CD4-positive, alpha-beta T cell treated with Interleukin-6 at 100 ng/mL for 8 hours (primary cell): ENCODE measurements around the gene SDR39U1.
"Not testable (repeated sequence)": the region's sequence is repeated elsewhere in the genome, so short reads cannot be mapped to it uniquely, and the experiment has no call there.

Experiments used
- DNase-seq: peaks from one replicate; pipeline ENCODE4 v3.0.0-alpha.2; 2020; ENCODE audit warnings: mixed read lengths, low spot score

SDR39U1 gene, protein sequence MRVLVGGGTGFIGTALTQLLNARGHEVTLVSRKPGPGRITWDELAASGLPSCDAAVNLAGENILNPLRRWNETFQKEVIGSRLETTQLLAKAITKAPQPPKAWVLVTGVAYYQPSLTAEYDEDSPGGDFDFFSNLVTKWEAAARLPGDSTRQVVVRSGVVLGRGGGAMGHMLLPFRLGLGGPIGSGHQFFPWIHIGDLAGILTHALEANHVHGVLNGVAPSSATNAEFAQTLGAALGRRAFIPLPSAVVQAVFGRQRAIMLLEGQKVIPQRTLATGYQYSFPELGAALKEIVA

DNA sequence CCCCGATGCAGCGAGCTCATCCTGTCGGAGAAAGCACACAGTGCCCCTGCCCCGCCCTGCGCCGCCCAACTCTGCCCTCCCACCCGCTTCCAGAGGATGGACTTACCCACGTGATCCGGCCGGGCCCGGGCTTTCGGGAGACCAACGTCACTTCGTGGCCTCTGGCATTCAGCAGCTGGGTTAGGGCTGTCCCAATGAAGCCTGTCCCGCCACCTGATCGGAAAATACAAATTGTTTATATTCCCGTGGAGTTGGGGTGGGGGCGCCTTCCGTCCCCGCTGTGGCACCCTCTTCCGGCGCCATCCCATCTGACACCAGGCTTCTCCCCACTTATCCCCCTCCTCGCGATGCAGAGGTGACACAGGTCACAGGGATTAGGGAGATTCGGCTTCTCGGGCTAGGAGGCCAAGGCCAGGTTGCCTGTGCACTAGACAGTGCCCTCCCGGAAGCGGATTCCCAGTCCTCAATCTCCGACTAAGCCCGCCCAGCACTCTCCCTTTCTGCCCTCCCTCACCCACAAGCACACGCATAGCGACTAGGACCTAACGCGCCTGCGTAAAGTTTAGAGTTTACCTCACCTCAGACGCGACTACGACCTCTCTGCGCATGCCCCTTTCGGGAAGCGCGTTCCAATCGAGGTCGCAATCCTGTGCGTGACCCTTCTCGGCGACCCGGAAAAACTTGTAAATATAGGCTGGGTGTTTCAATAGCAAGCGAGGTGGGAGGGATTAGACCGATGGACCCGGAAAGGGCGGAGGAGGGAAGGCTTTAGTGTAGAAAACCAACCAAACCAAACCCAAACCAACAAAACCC, at the start of gene SDR39U1:
TSS of gene SDR39U1 (minus strand) at position 537 of the 813 bp plus-strand sequence. CDS start at position 530, 7 bp downstream.
- DNase-seq, result peak; percentile 99

GRCh38 chr14:24491586-24492408, 49.2 kb upstream of the SDR39U1 start:
- DNase-seq, result not testable (repeated sequence)

- peak; percentile 39 for DNase-seq
Observed at GRCh38 chr14:24483604-24484252, 41.2 kb upstream of the SDR39U1 start.

GRCh38 chr14:24482699-24483303, 40.2 kb upstream of the SDR39U1 start:
- not testable (repeated sequence) for DNase-seq

DNA sequence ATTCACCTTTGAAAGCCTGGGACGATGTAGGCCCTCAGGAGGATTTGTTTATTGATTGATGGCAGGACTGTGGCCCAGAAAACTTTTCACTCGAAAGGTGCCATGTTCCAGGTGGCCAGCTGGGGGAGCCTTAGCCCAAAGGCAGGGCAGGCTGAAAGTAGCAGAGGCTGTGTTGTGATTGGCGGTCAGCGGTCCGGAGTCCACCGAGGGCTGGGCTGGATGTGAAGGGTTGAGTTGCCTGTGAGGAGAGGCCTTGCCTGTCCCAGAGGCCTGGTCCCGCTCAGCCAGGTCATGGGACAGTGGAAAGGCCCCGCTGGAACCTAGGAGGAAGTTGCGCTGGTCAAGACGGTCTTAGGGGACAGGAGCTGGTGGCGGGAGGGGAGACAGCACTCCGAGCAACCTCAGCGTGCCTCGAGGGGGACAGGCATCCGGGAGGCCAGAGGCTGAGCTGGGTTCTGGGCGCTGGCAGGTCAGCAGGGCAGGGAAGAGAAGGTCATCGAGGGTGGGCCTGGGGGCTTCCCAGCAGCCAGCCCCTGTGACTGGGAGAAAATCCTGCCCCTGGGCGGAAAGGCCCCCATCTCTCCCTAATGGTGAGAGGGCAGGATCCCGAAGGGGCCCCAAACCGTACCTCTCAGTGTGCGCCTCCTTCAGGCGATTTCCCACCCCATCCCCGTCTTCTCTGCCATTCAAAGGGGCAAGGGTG, 39.2 kb upstream of the SDR39U1 start:
- DNase-seq, result peak; percentile 45

- DNase-seq, result not testable (repeated sequence)
Observed at GRCh38 chr14:24479999-24480398, 37.4 kb upstream of the SDR39U1 start.

- DNase-seq, result no peak
Observed at GRCh38 chr14:24475261-24475660, 32.7 kb upstream of the SDR39U1 start.

DNA sequence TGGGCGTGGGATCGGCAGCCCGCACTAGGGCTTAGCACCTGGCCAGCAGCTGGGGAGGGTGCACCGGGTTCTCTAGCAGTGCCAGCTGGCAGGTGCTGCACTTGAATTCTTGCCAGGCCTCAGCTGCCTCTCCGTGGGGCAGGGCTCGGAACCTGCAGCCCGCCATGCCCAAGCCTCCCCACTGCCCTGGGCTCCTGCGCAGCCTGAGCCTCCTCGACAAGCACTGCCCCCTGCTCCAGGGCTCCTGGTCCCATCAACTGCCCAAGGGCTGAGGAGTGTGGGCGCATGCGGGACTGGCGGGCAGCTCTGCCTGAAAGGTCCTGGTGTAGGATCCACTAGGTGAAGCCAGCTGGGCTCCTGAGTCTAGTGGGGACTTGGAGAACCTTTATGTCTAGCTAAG, 30.6 kb upstream of the SDR39U1 start:
- no peak for DNase-seq

DNA sequence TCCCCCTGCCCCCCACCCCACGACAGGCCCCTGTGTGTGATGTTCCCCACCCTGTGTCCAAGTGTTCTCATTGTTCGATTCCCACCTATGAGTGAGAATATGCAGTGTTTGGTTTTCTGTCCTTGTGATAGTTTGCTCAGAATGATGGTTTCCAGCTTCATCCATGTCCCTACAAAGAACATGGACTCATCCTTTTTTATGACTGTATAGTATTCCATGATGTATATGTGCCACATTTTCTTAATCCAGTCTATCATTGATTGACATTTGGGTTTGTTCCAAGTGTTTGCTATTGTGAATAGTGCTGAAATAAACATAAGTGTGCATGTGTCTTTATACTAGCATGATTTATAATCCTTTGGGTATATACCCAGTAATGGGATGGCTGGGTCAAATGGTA, 27.9 kb upstream of the SDR39U1 start:
- DNase-seq, result not testable (repeated sequence)

GRCh38 chr14:24465805-24466204, 23.2 kb upstream of the SDR39U1 start:
- DNase-seq, result no peak

GRCh38 chr14:24465368-24465767, 22.8 kb upstream of the SDR39U1 start:
- DNase-seq, result peak; percentile 25

DNA sequence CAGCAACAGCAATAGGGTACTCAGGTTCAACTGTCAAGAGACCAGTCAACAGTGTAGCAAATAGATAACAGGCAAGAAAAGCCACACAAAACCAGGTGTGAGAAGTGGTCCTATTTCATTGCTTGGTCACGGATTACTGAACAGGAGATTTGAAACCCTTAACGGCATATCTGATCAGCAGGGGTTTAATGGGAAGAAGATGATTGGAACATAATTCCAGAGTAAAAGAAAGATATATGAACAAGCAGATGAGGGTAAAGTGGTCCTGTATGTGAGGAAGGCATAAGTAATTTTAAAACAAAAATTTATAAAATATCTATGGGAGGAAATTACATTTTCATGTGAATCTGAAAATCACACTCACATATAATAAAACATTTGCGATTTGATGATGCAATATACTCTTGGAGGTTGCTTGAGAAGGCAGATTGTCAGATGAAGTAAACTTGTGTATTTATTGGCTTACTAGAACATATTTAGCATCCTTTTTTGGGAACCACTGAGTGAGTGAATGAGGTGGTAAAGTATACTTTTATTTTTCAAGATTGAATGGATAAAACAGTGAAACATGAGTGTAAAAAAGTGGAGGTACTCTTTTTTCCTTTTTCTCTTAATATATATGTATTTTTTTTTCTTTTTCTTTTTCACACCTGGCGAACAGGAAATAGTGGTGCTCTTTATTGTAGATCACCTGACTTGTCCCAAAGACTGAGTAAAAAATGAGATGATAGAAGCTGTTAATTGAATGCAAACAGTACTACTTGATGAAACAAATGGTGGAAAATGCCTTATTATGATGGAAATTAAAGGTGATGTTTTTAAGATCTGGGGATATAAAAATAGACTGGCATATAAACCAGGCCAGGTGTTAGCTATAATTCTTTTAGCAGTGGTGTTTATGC, 21.6 kb upstream of the SDR39U1 start:
- DNase-seq, result no peak

DNA sequence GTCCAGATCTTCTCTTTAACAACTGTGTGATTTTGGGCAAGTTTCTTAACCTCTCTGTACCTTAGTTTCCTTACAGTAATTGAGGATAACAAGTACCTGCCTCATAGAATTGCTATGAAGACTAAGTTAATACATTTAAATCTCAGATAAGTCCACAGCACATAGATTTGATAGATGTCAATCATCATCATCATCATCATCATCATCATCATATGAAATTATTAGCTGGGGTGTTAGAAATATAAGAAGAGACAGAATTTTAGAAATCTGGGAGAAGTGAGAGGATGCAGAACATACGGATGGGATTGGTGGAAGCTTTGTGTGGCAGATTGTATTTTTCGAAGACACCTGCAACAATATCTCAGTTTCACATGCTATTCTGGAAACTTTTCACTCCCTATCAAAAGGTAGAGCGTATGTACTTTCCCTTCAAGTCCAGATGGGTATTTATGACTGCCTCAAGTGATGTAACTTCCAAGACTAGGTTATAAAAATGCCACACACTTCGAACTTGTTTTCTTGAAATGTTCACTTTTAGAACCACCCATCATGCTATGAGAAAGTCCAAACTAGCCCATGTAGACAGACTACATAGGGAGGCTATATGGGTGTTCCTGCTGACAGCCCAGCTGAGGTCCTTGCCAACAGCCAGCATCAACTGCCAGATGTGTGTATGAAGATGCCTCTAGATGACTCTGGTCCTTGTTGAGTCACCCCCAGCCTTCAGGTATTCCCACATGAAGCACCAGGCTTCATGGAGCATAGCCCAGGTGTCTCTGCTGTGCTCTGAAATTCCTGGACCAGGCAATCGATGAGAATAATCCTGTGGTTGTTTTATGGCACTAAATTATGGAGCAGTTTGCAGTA, 20.7 kb upstream of the SDR39U1 start:
- no peak for DNase-seq

GRCh38 chr14:24461336-24461735, 18.8 kb upstream of the SDR39U1 start:
- no peak for DNase-seq

GRCh38 chr14:24459331-24459730, 16.8 kb upstream of the SDR39U1 start:
- DNase-seq, result no peak

GRCh38 chr14:24458736-24459135, 16.2 kb upstream of the SDR39U1 start:
- no peak for DNase-seq

DNA sequence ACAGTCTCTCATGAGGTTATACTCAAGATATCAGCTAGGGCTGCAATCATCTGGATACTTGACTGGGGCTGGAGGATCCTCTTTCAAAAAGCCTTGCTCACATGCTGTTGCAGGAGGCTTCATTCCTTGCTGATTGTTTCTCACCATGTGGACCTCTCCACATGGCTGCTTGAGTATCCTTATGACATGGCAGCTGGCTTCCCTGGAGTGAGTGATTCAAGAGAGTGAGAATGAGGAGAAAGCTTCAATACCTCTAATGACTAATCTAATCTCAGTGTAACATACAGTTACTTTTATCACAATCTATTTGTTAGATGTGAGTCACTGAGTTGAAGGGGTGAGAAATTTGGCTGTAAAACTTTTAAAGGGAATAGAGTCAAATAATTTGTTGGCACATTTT, 14.4 kb upstream of the SDR39U1 start:
- DNase-seq, result no peak

GRCh38 chr14:24450828-24451227, 8.3 kb upstream of the SDR39U1 start:
- DNase-seq, result not testable (repeated sequence)
